ENCODE results near the gene DCUN1D3.

- TF ChIP-seq CTCF (conservative IDR thresholded peaks at IDR 0.05) (no peak), EZH2 (IDR thresholded peaks at IDR 0.05; ENCODE audit: low read depth) (no peak)
Measured at GRCh38 chr16:20818929-20819585, 81.1 kb downstream of the DCUN1D3 start.
